ENCODE measurements around the gene RACGAP1.
A peak's percentile ranks its signal among the peaks of the same experiment; 100 is the strongest.

Gene RACGAP1

DNA sequence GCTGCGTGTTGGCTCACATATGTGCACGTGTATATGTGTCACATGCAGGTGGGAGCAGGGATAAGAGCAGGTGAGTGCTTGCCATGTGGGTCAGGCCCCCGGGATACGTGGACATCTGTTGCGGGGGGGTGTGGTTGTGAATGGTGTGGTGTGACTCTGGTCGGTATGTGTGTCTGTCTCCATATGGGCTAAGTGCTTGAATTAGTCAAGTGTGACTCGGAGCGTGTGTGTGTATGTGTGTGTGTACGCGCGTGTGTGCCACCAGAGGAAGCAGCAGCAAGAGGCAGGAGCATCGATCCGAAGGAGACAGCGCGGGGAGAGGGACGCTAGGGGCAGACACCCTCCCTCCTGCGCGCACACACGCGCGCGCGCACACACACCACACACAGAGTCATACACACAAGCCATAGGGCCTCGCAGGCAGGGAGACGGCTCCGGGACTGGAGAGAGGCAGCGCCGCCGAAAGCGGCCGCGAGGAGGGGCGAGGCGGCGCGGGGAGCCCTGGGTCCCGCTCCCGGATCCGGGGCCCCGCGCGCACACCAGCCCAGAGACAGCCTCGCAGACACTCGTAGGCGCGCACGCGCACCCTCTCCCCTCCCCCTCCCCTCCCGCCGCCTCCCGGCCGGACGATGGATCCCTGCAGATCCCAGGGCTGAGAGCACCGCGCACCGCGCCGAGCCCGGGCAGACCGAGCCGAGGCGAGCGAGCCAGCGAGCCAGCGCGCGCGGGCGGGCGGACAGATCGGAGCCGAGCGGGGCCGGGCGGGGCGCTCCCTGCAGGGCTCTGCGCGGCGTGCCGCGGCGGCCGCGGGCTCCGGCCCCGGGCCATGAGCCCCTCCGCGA is 31.9 kb upstream of the RACGAP1 start, which contains the start of gene ASIC1:
Gene ASIC1, plus strand, starts transcription at position 597 of the 842 bp plus-strand sequence. CDS start 1,171 bp downstream, outside the sequence.
- peak within 1 kb of the TSS; percentile 62 for H3K23ac ChIP-seq (ENCODE audit: low read length)
- no peak within 1 kb of the TSS for H2AK5ac ChIP-seq (ENCODE audit: low read length)
- no peak within 1 kb of the TSS for H2BK5ac ChIP-seq (ENCODE audit: low read depth, low read length, poor library complexity)
- peak within 1 kb of the TSS; percentile 29 for H3K14ac ChIP-seq (ENCODE audit: low read length)
- H3K79me1 ChIP-seq (ENCODE audit: low read length) = no peaks in the 10 kb centered on the region
- H4K91ac ChIP-seq (ENCODE audit: low read depth, low read length) = no peak within 1 kb of the TSS
- peak; percentile 29 to 66 for DNase-seq
- no peak within 1 kb of the TSS for H2BK12ac ChIP-seq (ENCODE audit: low read length)
- no peaks in the 10 kb centered on the region for H3K36me3 ChIP-seq (ENCODE audit: control insufficient read depth in 1 of 2, insufficient read depth in 2 of 2, low read length in 2 of 2)
- H3K9me3 ChIP-seq (ENCODE audit: insufficient read depth, low read depth, low read length) = peaks cover 5% of the 10 kb centered on the region
- no peak within 1 kb of the TSS for H4K12ac ChIP-seq (ENCODE audit: low read depth, low read length)
- H3K27me3 ChIP-seq (ENCODE audit: insufficient read depth, low read length) = peaks cover 16% of the 10 kb centered on the region
- no peak within 1 kb of the TSS for H2BK120ac ChIP-seq (ENCODE audit: insufficient read depth, low read length, poor library complexity)
- H3K4me3 ChIP-seq (ENCODE audit: low read depth, low read length) = peak within 1 kb of the TSS; percentile 74
- peak within 1 kb of the TSS; percentile 8 for H2AFZ ChIP-seq (ENCODE audit: insufficient read depth, low read length, poor library complexity)
- H3K27ac ChIP-seq (ENCODE audit: low read depth, low read length) = no peak within 1 kb of the TSS
- H3K4ac ChIP-seq (ENCODE audit: low read depth, low read length) = no peak within 1 kb of the TSS
- peaks cover 0 to 7% of the 10 kb centered on the region in 2 experiments for H3K4me1 ChIP-seq (ENCODE audit: control insufficient read depth in 1 of 2, insufficient read depth in 2 of 2, low read length in 2 of 2)
- WGBS (ENCODE audit: extremely low coverage, insufficient coverage, insufficient read length) = no CpG with 5 or more reads among the region's 88 CpGs
- no peak within 1 kb of the TSS for H4K8ac ChIP-seq (ENCODE audit: low read depth, low read length)
- H3K9ac ChIP-seq (ENCODE audit: low read length) = peak within 1 kb of the TSS; percentile 59
- no peaks in the 10 kb centered on the region for H3K79me2 ChIP-seq (ENCODE audit: control insufficient read depth, insufficient read depth, low read length, poor library complexity)
- H3K4me2 ChIP-seq (ENCODE audit: low read length) = peak within 1 kb of the TSS; percentile 95
- H3K18ac ChIP-seq (ENCODE audit: low read length) = no peak within 1 kb of the TSS

DNA sequence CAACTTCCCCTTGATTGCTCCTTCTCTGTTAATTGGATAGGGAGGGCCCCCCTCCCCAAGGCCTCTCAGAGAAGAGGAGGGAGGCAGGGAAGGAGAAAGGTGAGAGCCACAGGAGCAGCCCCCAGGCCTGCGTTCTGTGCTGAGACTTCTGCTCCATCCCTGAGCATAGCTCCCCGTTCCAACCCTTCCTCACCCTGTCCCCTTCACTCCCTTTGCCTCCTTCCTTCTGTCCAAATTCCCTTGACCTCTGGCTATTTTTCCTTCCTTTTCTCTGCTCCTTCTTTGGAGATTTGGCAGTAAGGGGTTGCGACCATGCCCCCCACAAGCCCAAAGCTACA is 31.3 kb upstream of the RACGAP1 start:
- H2AK5ac ChIP-seq (ENCODE audit: low read length) = no peak overlapping the region
- no peak overlapping the region for H4K12ac ChIP-seq (ENCODE audit: low read depth, low read length)
- no peak overlapping the region for H2AFZ ChIP-seq (ENCODE audit: insufficient read depth, low read length, poor library complexity)
- H3K4ac ChIP-seq (ENCODE audit: low read depth, low read length) = no peak overlapping the region
- WGBS (ENCODE audit: extremely low coverage, insufficient coverage, insufficient read length) = no CpG with 5 or more reads among the region's 3 CpGs
- H3K14ac ChIP-seq (ENCODE audit: low read length) = no peak overlapping the region
- H2BK120ac ChIP-seq (ENCODE audit: insufficient read depth, low read length, poor library complexity) = no peak overlapping the region
- no peaks in the 10 kb centered on the region for H3K79me1 ChIP-seq (ENCODE audit: low read length)
- H3K4me1 ChIP-seq (ENCODE audit: control insufficient read depth in 1 of 2, insufficient read depth in 2 of 2, low read length in 2 of 2) = peaks cover 0 to 7% of the 10 kb centered on the region in 2 experiments
- peaks cover 5% of the 10 kb centered on the region for H3K9me3 ChIP-seq (ENCODE audit: insufficient read depth, low read depth, low read length)
- H4K91ac ChIP-seq (ENCODE audit: low read depth, low read length) = no peak overlapping the region
- no peak overlapping the region for H2BK5ac ChIP-seq (ENCODE audit: low read depth, low read length, poor library complexity)
- H3K18ac ChIP-seq (ENCODE audit: low read length) = no peak overlapping the region
- peaks cover 16% of the 10 kb centered on the region for H3K27me3 ChIP-seq (ENCODE audit: insufficient read depth, low read length)
- H3K27ac ChIP-seq (ENCODE audit: low read depth, low read length) = no peak overlapping the region
- H3K79me2 ChIP-seq (ENCODE audit: control insufficient read depth, insufficient read depth, low read length, poor library complexity) = no peaks in the 10 kb centered on the region
- H4K8ac ChIP-seq (ENCODE audit: low read depth, low read length) = no peak overlapping the region
- H3K4me2 ChIP-seq (ENCODE audit: low read length) = peak overlapping the region; percentile 95
- H3K36me3 ChIP-seq (ENCODE audit: control insufficient read depth in 1 of 2, insufficient read depth in 2 of 2, low read length in 2 of 2) = no peaks in the 10 kb centered on the region
- peak overlapping the region; percentile 62 for H3K23ac ChIP-seq (ENCODE audit: low read length)
- no peak overlapping the region for H2BK12ac ChIP-seq (ENCODE audit: low read length)
- no peak for DNase-seq
- H3K4me3 ChIP-seq (ENCODE audit: low read depth, low read length) = peak overlapping the region; percentile 74
- no peak overlapping the region for H3K9ac ChIP-seq (ENCODE audit: low read length)

DNA sequence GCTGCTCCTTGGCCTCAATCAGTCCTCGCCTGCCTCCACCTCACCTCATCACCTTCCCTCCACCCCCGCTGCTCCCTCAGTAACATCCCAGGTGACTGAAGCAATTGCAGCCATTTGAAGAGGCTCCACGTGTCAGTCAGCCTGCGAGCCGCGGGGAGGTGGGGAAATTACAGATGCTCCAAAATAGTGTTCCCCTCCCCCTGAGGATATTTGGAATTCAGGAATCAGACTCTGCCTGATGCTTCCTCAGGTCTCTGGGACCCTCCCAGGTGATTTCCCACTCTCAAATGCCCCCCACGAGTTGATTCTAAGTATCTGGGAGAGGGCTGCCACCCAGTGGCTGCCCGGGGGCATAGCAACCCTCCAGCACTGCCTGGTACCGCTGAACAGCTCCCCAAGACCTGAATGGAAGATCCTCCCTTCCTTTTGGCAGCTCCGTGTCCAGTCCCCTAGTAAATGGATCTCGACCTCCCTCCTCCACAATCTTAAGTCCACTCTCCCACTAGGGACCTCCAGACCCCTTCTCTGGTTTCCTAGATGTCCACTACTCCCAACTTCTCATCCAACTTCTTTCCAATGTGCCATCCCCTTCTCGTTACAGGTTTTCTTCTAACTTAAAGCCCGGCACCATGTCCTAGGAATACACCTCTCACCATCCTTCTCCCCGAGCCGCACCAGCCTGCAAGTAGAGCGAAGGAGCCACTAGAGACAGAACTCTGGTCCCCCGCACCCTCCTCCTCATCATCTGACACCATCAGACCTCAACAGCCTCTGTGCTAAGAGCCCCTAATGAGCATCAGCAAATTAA is 30.7 kb upstream of the RACGAP1 start:
- Histone ChIP-seq H3K14ac (ENCODE audit: low read length) (no peak overlapping the region), H2BK5ac (ENCODE audit: low read depth, low read length, poor library complexity) (no peak overlapping the region), H3K23ac (ENCODE audit: low read length) (no peak overlapping the region), H2BK12ac (ENCODE audit: low read length) (no peak overlapping the region), H3K79me1 (ENCODE audit: low read length) (no peaks in the 10 kb centered on the region), H3K9ac (ENCODE audit: low read length) (no peak overlapping the region), H3K4ac (ENCODE audit: low read depth, low read length) (no peak overlapping the region), H2BK120ac (ENCODE audit: insufficient read depth, low read length, poor library complexity) (no peak overlapping the region), H3K4me3 (ENCODE audit: low read depth, low read length) (no peak overlapping the region), H3K18ac (ENCODE audit: low read length) (no peak overlapping the region), H4K8ac (ENCODE audit: low read depth, low read length) (no peak overlapping the region), H4K91ac (ENCODE audit: low read depth, low read length) (no peak overlapping the region), H3K4me1 (ENCODE audit: control insufficient read depth in 1 of 2, insufficient read depth in 2 of 2, low read length in 2 of 2) (peaks cover 3 to 11% of the 10 kb centered on the region in 2 experiments), H3K9me3 (ENCODE audit: insufficient read depth, low read depth, low read length) (peaks cover 5% of the 10 kb centered on the region), H3K79me2 (ENCODE audit: control insufficient read depth, insufficient read depth, low read length, poor library complexity) (no peaks in the 10 kb centered on the region), H3K4me2 (ENCODE audit: low read length) (peak overlapping the region; percentile 48), H3K36me3 (ENCODE audit: control insufficient read depth in 1 of 2, insufficient read depth in 2 of 2, low read length in 2 of 2) (no peaks in the 10 kb centered on the region), H4K12ac (ENCODE audit: low read depth, low read length) (no peak overlapping the region), H2AFZ (ENCODE audit: insufficient read depth, low read length, poor library complexity) (no peak overlapping the region), H3K27ac (ENCODE audit: low read depth, low read length) (no peak overlapping the region), H3K27me3 (ENCODE audit: insufficient read depth, low read length) (peaks cover 13% of the 10 kb centered on the region), H2AK5ac (ENCODE audit: low read length) (no peak overlapping the region)
- no CpG with 5 or more reads among the region's 17 CpGs for WGBS (ENCODE audit: extremely low coverage, insufficient coverage, insufficient read length)
- DNase-seq = peak in 1 of 2 donors; percentile 48

DNA sequence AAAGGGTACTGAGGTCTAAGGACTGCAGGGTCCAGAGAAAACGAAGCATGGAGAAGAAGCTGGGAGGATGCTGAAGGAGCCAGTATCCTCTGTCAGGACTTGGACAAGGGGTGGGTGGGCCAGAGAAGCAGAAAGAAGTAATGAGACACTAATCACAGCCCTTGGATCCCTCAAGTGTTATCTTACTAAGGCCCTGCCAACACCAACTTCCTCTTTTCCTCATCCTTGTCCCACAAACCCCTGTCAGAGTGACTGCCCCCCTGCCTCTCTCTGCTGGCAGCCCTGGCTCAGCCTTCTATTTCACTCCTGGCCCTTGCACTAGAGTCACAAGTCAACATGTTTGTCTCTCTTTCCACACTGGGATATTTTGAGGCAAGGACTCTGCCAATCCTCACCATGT is 28.3 kb upstream of the RACGAP1 start:
- H3K14ac ChIP-seq (ENCODE audit: low read length) = no peak overlapping the region
- H2AFZ ChIP-seq (ENCODE audit: insufficient read depth, low read length, poor library complexity) = no peak overlapping the region
- no peak overlapping the region for H2AK5ac ChIP-seq (ENCODE audit: low read length)
- H2BK120ac ChIP-seq (ENCODE audit: insufficient read depth, low read length, poor library complexity) = no peak overlapping the region
- H4K12ac ChIP-seq (ENCODE audit: low read depth, low read length) = no peak overlapping the region
- H3K23ac ChIP-seq (ENCODE audit: low read length) = no peak overlapping the region
- WGBS (ENCODE audit: extremely low coverage, insufficient coverage, insufficient read length) = no CpG with 5 or more reads among the region's 1 CpG
- H3K27me3 ChIP-seq (ENCODE audit: insufficient read depth, low read length) = peaks cover 9% of the 10 kb centered on the region
- no peak overlapping the region for H3K27ac ChIP-seq (ENCODE audit: low read depth, low read length)
- H3K9me3 ChIP-seq (ENCODE audit: insufficient read depth, low read depth, low read length) = peaks cover 1% of the 10 kb centered on the region
- H3K4ac ChIP-seq (ENCODE audit: low read depth, low read length) = no peak overlapping the region
- DNase-seq = no peak
- peaks cover 6 to 15% of the 10 kb centered on the region in 2 experiments for H3K4me1 ChIP-seq (ENCODE audit: control insufficient read depth in 1 of 2, insufficient read depth in 2 of 2, low read length in 2 of 2)
- no peaks in the 10 kb centered on the region for H3K36me3 ChIP-seq (ENCODE audit: control insufficient read depth in 1 of 2, insufficient read depth in 2 of 2, low read length in 2 of 2)
- H3K79me2 ChIP-seq (ENCODE audit: control insufficient read depth, insufficient read depth, low read length, poor library complexity) = no peaks in the 10 kb centered on the region
- H3K4me3 ChIP-seq (ENCODE audit: low read depth, low read length) = no peak overlapping the region
- H2BK5ac ChIP-seq (ENCODE audit: low read depth, low read length, poor library complexity) = no peak overlapping the region
- H4K91ac ChIP-seq (ENCODE audit: low read depth, low read length) = no peak overlapping the region
- no peak overlapping the region for H4K8ac ChIP-seq (ENCODE audit: low read depth, low read length)
- H2BK12ac ChIP-seq (ENCODE audit: low read length) = no peak overlapping the region
- no peaks in the 10 kb centered on the region for H3K79me1 ChIP-seq (ENCODE audit: low read length)
- no peak overlapping the region for H3K9ac ChIP-seq (ENCODE audit: low read length)
- no peak overlapping the region for H3K18ac ChIP-seq (ENCODE audit: low read length)
- H3K4me2 ChIP-seq (ENCODE audit: low read length) = no peak overlapping the region

All from trophoblast cell (in vitro differentiated cells and primary cell).